Loucy (cell line): ENCODE data around the gene BCL2L2.

Source experiments
- H2AFZ ChIP-seq: fragments of 200-600 bp; sonication (generic); 2 replicates; pipeline ENCODE4 v1.6.0; 2016; ENCODE audit warnings: antibody characterized with exemption, mild to moderate bottlenecking, low read length, moderate library complexity
- H3F3A ChIP-seq: fragments of 200-600 bp; 2 replicates; pipeline ENCODE4 v1.6.0; 2016; ENCODE audit warnings: antibody characterized with exemption, low read depth, mild to moderate bottlenecking
- H3K27me3 ChIP-seq: fragments of 200-600 bp; sonication (generic); 2 replicates; pipeline ENCODE4 v1.6.1; 2014; ENCODE audit warnings: low read length, mild to moderate bottlenecking; ENCODE audit not compliant: insufficient read depth, poor library complexity, severe bottlenecking
- H3K36me3 ChIP-seq: fragments of 200-600 bp; sonication (generic); 2 replicates; pipeline ENCODE4 v1.6.1; 2016; ENCODE audit warnings: low read length; ENCODE audit not compliant: insufficient read depth
- H3K4me1 ChIP-seq: fragments of 200-600 bp; sonication (generic); 2 replicates; pipeline ENCODE4 v1.5.1; 2014; ENCODE audit warnings: low read length, mild to moderate bottlenecking; ENCODE audit not compliant: insufficient read depth, poor library complexity, severe bottlenecking
- H3K4me2 ChIP-seq: fragments of 200-600 bp; sonication (generic); 2 replicates; pipeline ENCODE4 v1.6.0; 2014; ENCODE audit warnings: antibody characterized with exemption, low read length, low read depth, mild to moderate bottlenecking; ENCODE audit not compliant: poor library complexity, severe bottlenecking
- H3K4me3 ChIP-seq: fragments of 200-600 bp; sonication (generic); 2 replicates; pipeline ENCODE4 v1.5.1; 2014; ENCODE audit warnings: low read length, mild to moderate bottlenecking, mixed read lengths; ENCODE audit not compliant: poor library complexity, severe bottlenecking
- H3K79me2 ChIP-seq: fragments of 200-600 bp; sonication (generic); 2 replicates; pipeline ENCODE4 v1.6.1; 2014; ENCODE audit warnings: low read length; ENCODE audit not compliant: insufficient read depth
- H3K9ac ChIP-seq: fragments of 200-600 bp; sonication (generic); 2 replicates; pipeline ENCODE4 v1.6.0; 2014; ENCODE audit warnings: mild to moderate bottlenecking, low read depth, low read length, moderate library complexity; ENCODE audit not compliant: poor library complexity, severe bottlenecking
- H3K9me2 ChIP-seq: fragments of 200-600 bp; sonication (generic); replicated peaks from 2 replicates; pipeline ENCODE4 v1.6.1; 2016; ENCODE audit warnings: low read depth, low read length, mixed read lengths
- H3K9me3 ChIP-seq: fragments of 200-600 bp; sonication (generic); 2 replicates; pipeline ENCODE4 v1.6.1; 2014; ENCODE audit warnings: mild to moderate bottlenecking, antibody characterized with exemption, low read length, low read depth; ENCODE audit not compliant: insufficient read depth
- H4K20me1 ChIP-seq: fragments of 200-600 bp; sonication (generic); 2 replicates; pipeline ENCODE4 v1.6.0; 2014; ENCODE audit warnings: antibody characterized with exemption, low read length, mild to moderate bottlenecking; ENCODE audit not compliant: insufficient read depth, poor library complexity, severe bottlenecking
- CTCF ChIP-seq: fragments of 200-600 bp; sonication (generic); conservative IDR thresholded peaks from 2 replicates; pipeline ENCODE4 v1.5.1; 2014; ENCODE audit warnings: mild to moderate bottlenecking, antibody characterized with exemption, low read length
- EZH2phosphoT487 ChIP-seq: fragments of 200-600 bp; IDR thresholded peaks from 2 replicates; pipeline ENCODE4 v1.6.1; 2018; ENCODE audit warnings: antibody characterized with exemption, mild to moderate bottlenecking, moderate library complexity, borderline replicate concordance

The BCL2L2 gene

GRCh38 chr14:23351681-23352505, 45.3 kb downstream of the BCL2L2 start:
- Histone ChIP-seq H3K9ac (peak overlapping the region; percentile 47), H3F3A (no peaks in the 10 kb centered on the region), H4K20me1 (no peaks in the 10 kb centered on the region), H2AFZ (peak overlapping the region; percentile 77; the same call in 1 of the 2 replicates), H3K4me2 (peak overlapping the region; percentile 71), H3K4me1 (no peaks in the 10 kb centered on the region), H3K9me2 (no peaks in the 10 kb centered on the region), H3K27me3 (peaks cover 17% of the 10 kb centered on the region), H3K36me3 (no peaks in the 10 kb centered on the region), H3K79me2 (no peaks in the 10 kb centered on the region), H3K4me3 (peak overlapping the region; percentile 73), H3K9me3 (no peaks in the 10 kb centered on the region)
- TF ChIP-seq EZH2phosphoT487 (no peak), CTCF (no peak)

GRCh38 chr14:23352506-23353432, 46.1 kb downstream of the BCL2L2 start, which contains the start of gene SLC22A17:
Gene SLC22A17, minus strand, starts transcription at chr14:23352887.
- H3K4me3 ChIP-seq = peak within 1 kb of the TSS; percentile 73
- H3K9me2 ChIP-seq = no peaks in the 10 kb centered on the region
- no peaks in the 10 kb centered on the region for H3F3A ChIP-seq
- H3K27me3 ChIP-seq = peaks cover 17% of the 10 kb centered on the region
- H3K9me3 ChIP-seq = no peaks in the 10 kb centered on the region
- peak within 1 kb of the TSS; percentile 47 for H3K9ac ChIP-seq
- H3K36me3 ChIP-seq = no peaks in the 10 kb centered on the region
- H2AFZ ChIP-seq = peak within 1 kb of the TSS; percentile 77
- no peak for TF ChIP-seq EZH2phosphoT487
- no peaks in the 10 kb centered on the region for H4K20me1 ChIP-seq
- H3K4me2 ChIP-seq = peak within 1 kb of the TSS; percentile 71
- H3K79me2 ChIP-seq = no peaks in the 10 kb centered on the region
- no peaks in the 10 kb centered on the region for H3K4me1 ChIP-seq

- Histone ChIP-seq H3K9me3 (no peaks in the 10 kb centered on the region), H3K27me3 (peaks cover 17% of the 10 kb centered on the region), H3K9ac (no peak overlapping the region), H4K20me1 (no peaks in the 10 kb centered on the region), H3K36me3 (no peaks in the 10 kb centered on the region), H3K4me2 (peak overlapping the region; percentile 71), H3K9me2 (no peaks in the 10 kb centered on the region), H3K79me2 (no peaks in the 10 kb centered on the region), H3K4me3 (no peak overlapping the region), H3F3A (no peaks in the 10 kb centered on the region), H3K4me1 (no peaks in the 10 kb centered on the region), H2AFZ (no peak overlapping the region)
- TF ChIP-seq CTCF (no peak), EZH2phosphoT487 (no peak)
These were observed 46.8 kb downstream of the BCL2L2 start for GRCh38 chr14:23353433-23353780.
